GM12873 (cell line): Measurements from ENCODE around the gene TMEM178B.

Experiments
- CTCF ChIP-seq: IDR thresholded peaks from 2 replicates; pipeline ENCODE4 v1.5.1; 2012; ENCODE audit warnings: low read depth, mild to moderate bottlenecking, moderate library complexity, low read length, control low read depth; ENCODE audit not compliant: insufficient read depth; ENCODE audit errors: missing control alignments

TMEM178B gene

DNA sequence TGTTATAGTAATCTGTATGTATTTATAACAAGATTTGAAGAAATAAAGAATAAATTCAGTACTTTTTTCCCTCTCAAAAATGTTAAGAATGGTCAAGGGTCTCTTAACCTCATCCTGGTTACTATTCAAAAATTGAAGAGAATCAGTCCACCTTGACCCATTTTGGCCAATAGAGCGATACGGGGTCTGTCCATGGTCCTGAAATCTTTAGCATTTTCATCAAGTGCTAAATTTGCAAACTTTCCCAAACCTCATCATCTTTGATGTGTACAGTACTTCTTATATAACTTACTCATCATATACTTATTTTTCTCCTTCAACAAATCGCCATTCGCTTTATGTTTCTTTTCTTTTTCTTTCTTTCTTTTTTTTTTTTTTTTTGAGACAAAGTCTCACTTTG lies 23.6 kb downstream of the TMEM178B start:
- TF ChIP-seq CTCF, result no peak

GRCh38 chr7:141102436-141102835 lies 28.6 kb downstream of the TMEM178B start:
- no peak for TF ChIP-seq CTCF

DNA sequence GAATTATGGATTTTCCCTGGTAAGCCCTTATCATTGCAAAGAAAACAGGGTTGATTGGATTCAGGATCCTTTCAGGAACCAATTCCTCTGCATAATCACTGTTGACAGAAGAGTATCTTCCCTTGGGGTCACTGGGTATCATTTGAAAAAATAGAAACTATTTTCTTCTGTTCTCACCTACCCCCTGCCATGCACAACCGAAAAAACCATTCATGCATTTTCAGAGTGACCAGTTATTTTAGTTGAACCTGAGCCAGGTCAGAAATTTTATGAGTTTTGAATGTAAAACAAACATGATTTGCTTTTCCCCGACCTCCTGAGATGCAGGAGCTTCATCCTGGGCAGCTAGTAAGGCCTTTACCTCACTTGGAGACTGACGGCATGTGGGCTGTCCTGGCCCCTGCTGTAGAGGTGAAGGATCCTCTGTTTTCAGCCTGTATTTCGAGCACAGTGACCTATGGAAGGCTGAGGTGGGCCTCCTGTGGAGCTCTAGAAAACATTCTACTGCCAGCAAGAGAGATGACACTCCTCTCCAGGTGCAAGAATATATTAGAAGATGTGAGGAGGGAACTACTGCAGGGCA lies 30.1 kb downstream of the TMEM178B start:
- no peak for TF ChIP-seq CTCF

GRCh38 chr7:141113131-141113530 lies 39.3 kb downstream of the TMEM178B start:
- no peak for TF ChIP-seq CTCF

- no peak for TF ChIP-seq CTCF
Observed at GRCh38 chr7:141114029-141114664, 40.3 kb downstream of the TMEM178B start.

DNA sequence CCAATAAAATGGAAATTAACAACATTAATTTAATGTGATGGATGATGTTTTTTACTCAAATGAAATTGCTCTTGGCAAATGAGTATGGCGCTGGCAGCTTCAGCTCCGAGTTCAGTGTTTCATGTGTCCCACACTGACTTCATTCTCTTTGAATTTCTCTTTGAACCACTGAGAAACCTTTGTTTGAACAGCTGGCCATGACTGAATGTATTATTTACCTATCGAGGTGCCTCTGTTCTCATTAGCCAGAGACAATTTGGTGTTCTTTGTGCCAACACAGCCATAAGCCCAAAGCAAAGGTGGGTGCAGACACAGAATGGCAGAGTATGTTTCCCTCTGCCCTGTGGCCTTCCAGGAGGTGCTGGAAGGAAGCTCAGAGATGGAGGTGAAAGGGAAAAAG lies 42.1 kb downstream of the TMEM178B start:
- TF ChIP-seq CTCF, result no peak

DNA sequence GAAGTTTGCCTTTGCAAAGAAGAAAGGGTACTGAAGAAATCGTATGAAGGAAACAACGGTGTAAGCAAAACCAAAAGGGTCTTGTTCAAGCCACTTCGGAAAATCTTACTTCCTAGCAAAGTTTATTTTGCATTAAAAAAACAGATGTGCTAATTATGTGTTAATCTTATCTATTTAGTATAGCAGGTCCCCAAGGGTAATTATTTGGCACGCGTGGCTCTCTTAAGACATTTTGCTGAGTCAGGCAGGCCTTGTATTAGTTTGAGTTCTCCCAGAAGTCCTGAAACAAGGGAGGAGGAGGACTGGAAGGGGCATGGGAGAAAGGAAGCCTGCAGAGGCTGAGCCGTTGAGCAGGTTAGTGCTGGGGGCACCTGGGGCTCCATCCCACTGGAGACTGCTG lies 44.9 kb downstream of the TMEM178B start:
- no peak for TF ChIP-seq CTCF
